OCI-LY3 (cell line): ENCODE data around the gene ST3GAL3.

Source experiments
- H2AFZ ChIP-seq: fragments of 200-600, 300-600 bp; shearing (Covaris generic); 2 replicates; pipeline ENCODE4 v1.6.0; 2014; ENCODE audit warnings: antibody characterized with exemption, low read depth, low read length
- H3K27ac ChIP-seq: fragments of 200-600, 300-600 bp; sonication (generic); 2 replicates; pipeline ENCODE4 v1.5.1; 2014; ENCODE audit warnings: mild to moderate bottlenecking, low read length, moderate library complexity, mixed read lengths
- H3K27me3 ChIP-seq: fragments of 200-600, 300-600 bp; sonication (generic); 2 replicates; pipeline ENCODE4 v1.6.1; 2014; ENCODE audit warnings: low read depth, low read length, mixed read lengths
- H3K36me3 ChIP-seq: fragments of 200-600, 300-600 bp; sonication (generic); replicated peaks from 2 replicates; pipeline ENCODE3; 2014; ENCODE audit warnings: low read depth, low read length, mixed read lengths
- H3K4me1 ChIP-seq: fragments of 300-600, 200-600 bp; sonication (generic); 2 replicates; pipeline ENCODE4 v1.6.1; 2014; ENCODE audit warnings: low read length, mixed read lengths
- H3K4me2 ChIP-seq: fragments of 200-600, 300-600 bp; sonication (generic); 2 replicates; pipeline ENCODE4 v1.6.1; 2014; ENCODE audit warnings: low read length, mixed read lengths
- H3K4me3 ChIP-seq: fragments of 300-600, 200-600 bp; sonication (generic); 2 replicates; pipeline ENCODE4 v1.5.1; 2014; ENCODE audit warnings: antibody characterized with exemption, mild to moderate bottlenecking, low read length, moderate library complexity
- H3K79me2 ChIP-seq: fragments of 300-600, 200-600 bp; shearing (Covaris generic); 2 replicates; pipeline ENCODE4 v1.6.1; 2014; ENCODE audit warnings: mild to moderate bottlenecking, low read length, mixed read lengths
- H3K9ac ChIP-seq: fragments of 300-600, 200-600 bp; shearing (Covaris generic); 2 replicates; pipeline ENCODE4 v1.6.0; 2014; ENCODE audit warnings: mild to moderate bottlenecking, low read length, moderate library complexity
- H3K9me3 ChIP-seq: fragments of 200-600, 300-600 bp; shearing (Covaris generic); 2 replicates; pipeline ENCODE4 v1.6.1; 2014; ENCODE audit warnings: low read length, mixed read lengths; ENCODE audit not compliant: insufficient read depth
- H4K20me1 ChIP-seq: fragments of 200-600, 300-600 bp; sonication (generic); 2 replicates; pipeline ENCODE4 v1.6.1; 2016; ENCODE audit warnings: low read length, mixed read lengths; ENCODE audit not compliant: insufficient read depth
- CTCF ChIP-seq: fragments of 200-600, 300-600 bp; sonication (generic); IDR thresholded peaks from 2 replicates; pipeline ENCODE4 v1.5.1; 2014; ENCODE audit warnings: antibody characterized with exemption, low read length, low read depth
- EZH2phosphoT487 ChIP-seq: fragments of 200-600 bp; shearing (Covaris generic); IDR thresholded peaks from 2 replicates; pipeline ENCODE4 v1.6.1; 2018; ENCODE audit warnings: antibody characterized with exemption, mixed run types, low read depth

ST3GAL3 gene

DNA sequence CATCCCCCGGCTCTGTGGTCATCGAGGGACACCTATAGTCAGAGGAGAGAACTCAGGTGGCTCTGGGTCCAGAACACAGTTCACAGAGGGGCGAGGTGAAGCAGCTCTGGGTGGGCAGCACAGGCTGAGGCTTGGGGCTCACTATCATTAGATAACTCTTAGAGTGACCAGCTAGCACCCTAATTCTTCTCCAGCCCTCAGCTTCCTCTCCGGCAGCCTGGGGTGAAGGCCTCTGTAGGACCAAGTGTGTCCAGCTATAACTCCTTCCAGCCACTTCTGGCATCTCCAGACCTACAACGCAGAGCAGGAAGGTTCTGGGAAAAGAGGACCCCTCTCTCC lies 227.6 kb downstream of the ST3GAL3 start:
- Histone ChIP-seq H3K27ac (no peak overlapping the region), H3K9ac (no peak overlapping the region), H3K27me3 (no peaks in the 10 kb centered on the region), H3K4me1 (no peaks in the 10 kb centered on the region), H3K9me3 (no peaks in the 10 kb centered on the region), H4K20me1 (no peaks in the 10 kb centered on the region), H3K4me3 (no peak overlapping the region), H3K4me2 (no peak overlapping the region), H3K36me3 (no peaks in the 10 kb centered on the region), H3K79me2 (no peaks in the 10 kb centered on the region), H2AFZ (no peak overlapping the region)
- TF ChIP-seq EZH2phosphoT487 (no peak), CTCF (no peak)

- Histone ChIP-seq H3K4me3 (no peak overlapping the region), H3K4me2 (no peak overlapping the region), H3K36me3 (no peaks in the 10 kb centered on the region), H3K79me2 (no peaks in the 10 kb centered on the region), H4K20me1 (no peaks in the 10 kb centered on the region), H3K4me1 (no peaks in the 10 kb centered on the region), H3K9me3 (no peaks in the 10 kb centered on the region), H3K9ac (no peak overlapping the region), H2AFZ (no peak overlapping the region), H3K27me3 (no peaks in the 10 kb centered on the region), H3K27ac (no peak overlapping the region)
- no peak for TF ChIP-seq CTCF
- no peak for TF ChIP-seq EZH2phosphoT487
These were observed 228.5 kb downstream of the ST3GAL3 start for GRCh38 chr1:43935711-43936427.

GRCh38 chr1:43936431-43937151 lies 229.3 kb downstream of the ST3GAL3 start:
- Histone ChIP-seq H3K79me2 (no peaks in the 10 kb centered on the region), H4K20me1 (no peaks in the 10 kb centered on the region), H3K27me3 (no peaks in the 10 kb centered on the region), H3K4me2 (no peak overlapping the region), H3K4me3 (no peak overlapping the region), H2AFZ (no peak overlapping the region), H3K4me1 (no peaks in the 10 kb centered on the region), H3K9me3 (no peaks in the 10 kb centered on the region), H3K9ac (no peak overlapping the region), H3K36me3 (no peaks in the 10 kb centered on the region), H3K27ac (no peak overlapping the region)
- TF ChIP-seq CTCF (no peak), EZH2phosphoT487 (no peak)

GRCh38 chr1:43937179-43937865 lies 230.0 kb downstream of the ST3GAL3 start:
- Histone ChIP-seq H4K20me1 (no peaks in the 10 kb centered on the region), H3K4me2 (no peak overlapping the region), H3K27me3 (no peaks in the 10 kb centered on the region), H3K4me3 (no peak overlapping the region), H3K9me3 (no peaks in the 10 kb centered on the region), H3K79me2 (no peaks in the 10 kb centered on the region), H3K27ac (no peak overlapping the region), H3K4me1 (no peaks in the 10 kb centered on the region), H3K36me3 (no peaks in the 10 kb centered on the region), H3K9ac (no peak overlapping the region), H2AFZ (no peak overlapping the region)
- no peak for TF ChIP-seq EZH2phosphoT487
- no peak for TF ChIP-seq CTCF
